Stimulated activated naive CD4-positive, alpha-beta T cell (primary cell): Measurements from ENCODE around the gene C10orf62.
A peak's percentile ranks its signal among the peaks of the same experiment; 100 is the strongest.
"Not testable (repeated sequence)": the region's sequence is repeated elsewhere in the genome, so short reads cannot be mapped to it uniquely, and the experiment has no call there.

Experiments used
- DNase-seq, 6 experiments: peaks; one replicate each; lab custom pipeline; 2025; lab: John Stamatoyannopoulos, UW

The C10orf62 gene

GRCh38 chr10:97629289-97629688 is 39.8 kb downstream of the C10orf62 start:
- DNase-seq: no peak

- DNase-seq: no peak
These were observed 41.6 kb downstream of the C10orf62 start for GRCh38 chr10:97631098-97631497.

- DNase-seq: peak; percentile 86 to 93 (median 89)
These were observed 43.7 kb downstream of the C10orf62 start, which contains the start of gene MORN4 for GRCh38 chr10:97632949-97633884. TSS of gene MORN4 (minus strand) at chr10:97633500. CDS start at chr10:97619653, 13,847 bp downstream.

- peak in 1 of 6 experiments; percentile 26 for DNase-seq
These were observed 44.4 kb downstream of the C10orf62 start for GRCh38 chr10:97633921-97634320.

GRCh38 chr10:97635577-97635976 is 46.1 kb downstream of the C10orf62 start:
- no peak for DNase-seq

- not testable (repeated sequence) for DNase-seq
These were observed 49.6 kb downstream of the C10orf62 start for GRCh38 chr10:97639090-97639489.

- DNase-seq: peak; percentile 95 to 99 (median 98)
These were observed 50.8 kb downstream of the C10orf62 start, which contains the start of gene PI4K2A for GRCh38 chr10:97640174-97640867. TSS of gene PI4K2A (plus strand) at chr10:97640671. CDS start at chr10:97640743, 72 bp downstream.
